PFSK-1 (cell line): ENCODE data around the gene NAT9.

Experiments
- FOXP2 ChIP-seq: optimal IDR thresholded peaks from 2 replicates; pipeline ENCODE3; 2011; ENCODE audit warnings: borderline replicate concordance, control low read depth, inconsistent platforms; ENCODE audit not compliant: insufficient read depth; ENCODE audit errors: extremely low read length, extremely low read depth
- POLR2AphosphoS5 ChIP-seq: IDR thresholded peaks from 2 replicates; pipeline ENCODE4 v1.6.1; 2012; ENCODE audit warnings: low read depth, mild to moderate bottlenecking, control low read depth, low read length, moderate library complexity
- REST ChIP-seq, 2 experiments: IDR thresholded peaks; 2 replicates each; pipeline versions ENCODE4 v1.6.1 to v1.8.0; 2011 to 2012; ENCODE audit warnings: low read depth in 2 of 2, low read length in 2 of 2, control low read depth in 1 of 2, inconsistent platforms in 1 of 2, mild to moderate bottlenecking in 1 of 2, moderate library complexity in 1 of 2; ENCODE audit not compliant: insufficient read depth in 1 of 2
- SIN3A ChIP-seq: IDR thresholded peaks from 2 replicates; pipeline ENCODE4 v1.6.1; 2012; ENCODE audit warnings: mild to moderate bottlenecking, low read length, moderate library complexity, borderline replicate concordance; ENCODE audit not compliant: insufficient read depth
- TAF1 ChIP-seq: IDR thresholded peaks from 2 replicates; pipeline ENCODE4 v1.6.1; 2012; ENCODE audit warnings: low read length, control low read depth, borderline replicate concordance; ENCODE audit not compliant: insufficient read depth

NAT9 gene

GRCh38 chr17:74775409-74776043 is 619 bp downstream of the NAT9 start:
- no peak for TF ChIP-seq TAF1
- TF ChIP-seq SIN3A, result no peak
- no peak for TF ChIP-seq POLR2AphosphoS5
- TF ChIP-seq FOXP2, result no peak
- TF ChIP-seq REST (IDR thresholded peaks at IDR 0.05; ENCODE audit: insufficient read depth in 1 of 2, low read depth in 2 of 2, low read length in 2 of 2), result no peak

- TF ChIP-seq SIN3A (no peak), TAF1 (no peak), POLR2AphosphoS5 (no peak), REST (IDR thresholded peaks at IDR 0.05; ENCODE audit: insufficient read depth in 1 of 2, low read depth in 2 of 2, low read length in 2 of 2) (no peak), FOXP2 (no peak)
Observed at GRCh38 chr17:74773871-74774286, 2.3 kb downstream of the NAT9 start.

- TF ChIP-seq REST (IDR thresholded peaks at IDR 0.05; ENCODE audit: insufficient read depth in 1 of 2, low read depth in 2 of 2, low read length in 2 of 2) (no peak), FOXP2 (no peak), SIN3A (no peak), TAF1 (no peak), POLR2AphosphoS5 (no peak)
Observed at GRCh38 chr17:74773414-74773813, 2.7 kb downstream of the NAT9 start.

GRCh38 chr17:74772053-74772452 is 4.1 kb downstream of the NAT9 start:
- TF ChIP-seq TAF1 (no peak), FOXP2 (no peak), SIN3A (no peak), REST (IDR thresholded peaks at IDR 0.05; ENCODE audit: insufficient read depth in 1 of 2, low read depth in 2 of 2, low read length in 2 of 2) (no peak), POLR2AphosphoS5 (no peak)

GRCh38 chr17:74771319-74771914 is 4.7 kb downstream of the NAT9 start:
- TF ChIP-seq FOXP2, result no peak
- no peak for TF ChIP-seq TAF1
- TF ChIP-seq SIN3A, result no peak
- no peak for TF ChIP-seq REST (IDR thresholded peaks at IDR 0.05; ENCODE audit: insufficient read depth in 1 of 2, low read depth in 2 of 2, low read length in 2 of 2)
- TF ChIP-seq POLR2AphosphoS5, result 0 out of 2 replicates have a peak, but pooled peaks have one; percentile 5
